HCT116 (cell line): Measurements from ENCODE around the gene PLEKHG5. TPM values are rescaled to one million over a fixed set of nuclear protein-coding genes. Genes with fewer than 3 reads are reported as not detected.

Experiments used
- ATAC-seq: fragments of 200-7000 bp; cut with Tn5 transposase; 2 replicates; pipeline ENCODE4 v1.9.1; 2020; ENCODE audit warnings: mild to moderate bottlenecking, moderate library complexity
- BruUV-seq: library from RNA; stranded (reverse); fragments of 400-500 nt; replicated peaks from 2 replicates; lab custom pipeline; 2021; lab: Mats Ljungman, UMichigan
- CTCF ChIA-PET: fragments of 300-600 bp; sonication (Branson Sonifier 250); formaldehyde crosslinking; loops from one replicate; lab custom pipeline; 2021; ENCODE audit warnings: antibody characterized with exemption; lab: Charles Lee
- POLR2A ChIA-PET: fragments of 300-600, 350-600 bp; sonication (Branson Sonifier 250); formaldehyde crosslinking; loops from one replicate; lab custom pipeline; 2021; ENCODE audit warnings: antibody characterized with exemption; lab: Charles Lee
- RAD21 ChIA-PET, 2 experiments: fragments of 300-600 bp; sonication (Branson Sonifier 250); formaldehyde crosslinking; loops; one replicate each; lab custom pipeline; 2023; ENCODE audit warnings: low total read pairs in 2 of 2; ENCODE audit not compliant: uncharacterized antibody in 2 of 2, unreplicated experiment in 2 of 2, low non-redundant PET in 1 of 2; lab: Charles Lee
- DNase-seq: peaks from one replicate; pipeline ENCODE4 v3.0.0-alpha.2; 2010; ENCODE audit warnings: low read depth, low spot score
- H2AFZ ChIP-seq: fragments of 200-600 bp; shearing (Covaris generic), sonication (generic); 2 replicates; pipeline ENCODE4 v1.6.1; 2017; ENCODE audit warnings: low read depth, mixed run types, mixed read lengths, antibody characterized with exemption, low read length; ENCODE audit not compliant: poor library complexity, severe bottlenecking
- H3K27ac ChIP-seq: 2 replicates; pipeline ENCODE4 v1.5.1; 2012; ENCODE audit warnings: low read depth, low read length
- H3K27me3 ChIP-seq: fragments of 200-600 bp; sonication (generic); 2 replicates; pipeline ENCODE4 v1.6.1; 2016; ENCODE audit warnings: mixed run types, low read length, mixed read lengths; ENCODE audit not compliant: insufficient read depth
- H3K36me3 ChIP-seq, 2 experiments: fragments of 200-500 bp in 1 of 2; fragments of 200-600 bp in 1 of 2; sonication (Bioruptor generic) in 1 of 2; sonication (generic) in 1 of 2; 2 replicates each; pipeline versions ENCODE4 v1.5.1 to v1.6.1; 2014 to 2016; ENCODE audit warnings: low read length in 2 of 2, inconsistent platforms in 1 of 2, mixed read lengths in 1 of 2, mixed run types in 1 of 2; ENCODE audit not compliant: insufficient read depth in 2 of 2, control insufficient read depth in 1 of 2
- H3K4me1 ChIP-seq, 2 experiments: fragments of 200-600 bp in 1 of 2; sonication (generic) in 1 of 2; 2 replicates each; pipeline versions ENCODE4 v1.5.1 to v1.6.1; 2012 to 2017; ENCODE audit warnings: low read length in 2 of 2, inconsistent platforms in 1 of 2, mild to moderate bottlenecking in 1 of 2, mixed read lengths in 1 of 2, mixed run types in 1 of 2, moderate library complexity in 1 of 2; ENCODE audit not compliant: insufficient read depth in 2 of 2, control insufficient read depth in 1 of 2
- H3K4me2 ChIP-seq: fragments of 200-600 bp; sonication (generic); 2 replicates; pipeline ENCODE4 v1.6.1; 2017; ENCODE audit warnings: mixed run types, low read length, mixed read lengths
- H3K4me3 ChIP-seq, 2 experiments: fragments of 200-600 bp in 1 of 2; sonication (generic) in 1 of 2; replicated peaks in 1 of 2; 2 replicates each; pipeline ENCODE4 v1.5.1; 2011 to 2016; ENCODE audit warnings: low read length in 2 of 2, control low read depth in 1 of 2, low read depth in 1 of 2, mild to moderate bottlenecking in 1 of 2, mixed read lengths in 1 of 2, mixed run types in 1 of 2
- H3K79me2 ChIP-seq: fragments of 200-600 bp; sonication (generic); 2 replicates; pipeline ENCODE4 v1.6.1; 2017; ENCODE audit warnings: mild to moderate bottlenecking, mixed run types, low read length, moderate library complexity, mixed read lengths; ENCODE audit not compliant: insufficient read depth
- H3K9ac ChIP-seq: fragments of 200-600 bp; sonication (generic); 2 replicates; pipeline ENCODE4 v1.6.1; 2016; ENCODE audit warnings: low read length, mixed read lengths
- H3K9me2 ChIP-seq: fragments of 200-600 bp; sonication (generic), shearing (Covaris generic); 2 replicates; pipeline ENCODE4 v1.6.1; 2017; ENCODE audit warnings: mixed run types, mild to moderate bottlenecking, moderate library complexity; ENCODE audit not compliant: insufficient read depth
- H3K9me3 ChIP-seq, 2 experiments: fragments of 200-500 bp in 1 of 2; fragments of 200-600 bp in 1 of 2; sonication (Bioruptor generic) in 1 of 2; sonication (generic) in 1 of 2; 2 replicates each; pipeline ENCODE4 v1.6.1; 2014 to 2017; ENCODE audit warnings: low read length in 2 of 2, mixed read lengths in 2 of 2, inconsistent platforms in 1 of 2, low read depth in 1 of 2, mild to moderate bottlenecking in 1 of 2, mixed run types in 1 of 2, moderate library complexity in 1 of 2; ENCODE audit not compliant: control insufficient read depth in 1 of 2, insufficient read depth in 1 of 2
- H4K20me1 ChIP-seq: fragments of 200-600 bp; sonication (generic), shearing (Covaris generic); 2 replicates; pipeline ENCODE4 v1.6.1; 2017; ENCODE audit warnings: mixed run types, mild to moderate bottlenecking, moderate library complexity; ENCODE audit not compliant: insufficient read depth
- CEBPB ChIP-seq: IDR thresholded peaks from 2 replicates; pipeline ENCODE4 v1.6.1; 2012; ENCODE audit warnings: low read depth
- CTCF ChIP-seq, 3 experiments: fragments of 200-600 bp in 1 of 3; sonication (generic) in 1 of 3; IDR thresholded peaks in 2 of 3; conservative IDR thresholded peaks in 1 of 3; 2 replicates each; pipeline ENCODE4 v1.5.1; 2012 to 2017; ENCODE audit warnings: low read depth in 2 of 3, low read length in 2 of 3, antibody characterized with exemption in 1 of 3, borderline replicate concordance in 1 of 3, control low read depth in 1 of 3, mild to moderate bottlenecking in 1 of 3, mixed read lengths in 1 of 3, mixed run types in 1 of 3, moderate library complexity in 1 of 3; ENCODE audit not compliant: insufficient read depth in 1 of 3
- FOSL1 ChIP-seq: IDR thresholded peaks from 2 replicates; pipeline ENCODE4 v1.6.1; 2012; ENCODE audit warnings: low read depth
- POLR2AphosphoS5 ChIP-seq: IDR thresholded peaks from 2 replicates; pipeline ENCODE4 v1.6.1; 2011; ENCODE audit warnings: mild to moderate bottlenecking, low read depth, low read length, moderate library complexity
- SP1 ChIP-seq: IDR thresholded peaks from 2 replicates; pipeline ENCODE4 v1.6.1; 2012; ENCODE audit warnings: low read depth
- TCF7L2 ChIP-seq: IDR thresholded peaks from 2 replicates; pipeline ENCODE4 v1.7.0; 2011; ENCODE audit warnings: borderline replicate concordance, inconsistent platforms; ENCODE audit not compliant: insufficient read depth, insufficient read length; ENCODE audit errors: extremely low read depth
- ZFX ChIP-seq: fragments of 450-650 bp; IDR thresholded peaks from 2 replicates; pipeline ENCODE4 v1.6.1; 2017
- intact Hi-C: fragments of 100-400 bp; cut with micrococcal nuclease; formaldehyde crosslinking; loops from 2 replicates; pipeline ENCODE4 v1.10.0; 2022
- total RNA-seq: library from RNA; stranded (reverse); gene quantifications from one replicate; pipeline ENCODE4 v1.2.1, GENCODE V29; 2021; ENCODE audit not compliant: unreplicated experiment

PLEKHG5 gene
- total RNA-seq, 1 experiment from 2014 or later = 33.0 TPM

DNA sequence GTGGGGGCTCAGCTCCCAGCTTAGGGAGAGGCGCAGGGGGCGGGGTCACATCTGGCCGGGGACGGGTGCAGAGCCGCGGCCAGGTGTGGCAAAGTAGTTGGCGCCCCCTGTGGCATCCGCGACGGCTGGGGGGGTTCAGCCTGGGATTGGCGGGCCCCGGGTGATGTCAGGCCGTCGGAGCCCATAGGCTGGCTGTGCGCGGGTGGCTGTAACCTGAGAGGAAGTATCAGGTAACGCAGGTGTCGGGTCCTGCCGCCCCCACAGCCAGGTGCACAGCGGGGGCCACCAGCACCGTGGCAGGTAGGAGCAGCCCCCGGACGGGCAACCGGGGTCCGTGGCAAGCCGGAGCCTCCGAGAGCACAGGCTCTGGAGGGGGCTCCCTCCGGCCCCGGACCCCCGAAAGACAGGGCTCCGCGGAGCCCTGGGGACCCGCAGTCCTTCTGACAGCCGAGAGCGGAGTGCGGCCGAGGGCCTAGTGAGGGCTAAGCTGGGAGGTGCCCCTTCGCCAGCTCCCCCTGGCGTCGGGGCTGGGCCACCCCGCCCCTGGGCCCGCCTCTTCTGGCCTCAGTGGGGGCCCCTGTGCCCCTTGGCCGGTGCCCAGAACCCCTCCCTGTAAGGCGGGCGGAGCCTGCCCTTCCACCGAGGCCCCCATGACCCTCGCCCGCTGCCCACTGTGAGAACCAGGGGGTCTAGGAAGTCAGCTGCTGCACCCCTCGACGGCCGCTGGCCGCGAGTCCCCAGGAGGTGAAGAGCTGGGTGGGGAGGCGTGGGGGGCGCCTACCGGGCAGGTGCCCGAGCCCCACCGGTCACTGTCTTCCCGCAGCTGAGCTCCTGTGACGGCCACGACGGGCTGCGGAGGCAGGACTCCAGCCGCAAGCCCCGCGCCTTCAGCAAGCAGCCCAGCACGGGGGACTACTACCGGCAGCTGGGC is 43.4 kb downstream of the PLEKHG5 start (continued):
- TF ChIP-seq CTCF (IDR thresholded peaks at IDR 0.05 in 2 of 3, conservative IDR thresholded peaks at IDR 0.05 in 1 of 3; ENCODE audit: borderline replicate concordance in 1 of 3, insufficient read depth in 1 of 3, low read depth in 2 of 3, low read length in 2 of 3) (peak in 1 of 3 experiments; percentile 47; a peak in 4 of 6 replicates), FOSL1 (no peak), CEBPB (no peak), TCF7L2 (peak; percentile 54)
- TF ChIP-seq, all 23 proteins: peak for 5

DNA sequence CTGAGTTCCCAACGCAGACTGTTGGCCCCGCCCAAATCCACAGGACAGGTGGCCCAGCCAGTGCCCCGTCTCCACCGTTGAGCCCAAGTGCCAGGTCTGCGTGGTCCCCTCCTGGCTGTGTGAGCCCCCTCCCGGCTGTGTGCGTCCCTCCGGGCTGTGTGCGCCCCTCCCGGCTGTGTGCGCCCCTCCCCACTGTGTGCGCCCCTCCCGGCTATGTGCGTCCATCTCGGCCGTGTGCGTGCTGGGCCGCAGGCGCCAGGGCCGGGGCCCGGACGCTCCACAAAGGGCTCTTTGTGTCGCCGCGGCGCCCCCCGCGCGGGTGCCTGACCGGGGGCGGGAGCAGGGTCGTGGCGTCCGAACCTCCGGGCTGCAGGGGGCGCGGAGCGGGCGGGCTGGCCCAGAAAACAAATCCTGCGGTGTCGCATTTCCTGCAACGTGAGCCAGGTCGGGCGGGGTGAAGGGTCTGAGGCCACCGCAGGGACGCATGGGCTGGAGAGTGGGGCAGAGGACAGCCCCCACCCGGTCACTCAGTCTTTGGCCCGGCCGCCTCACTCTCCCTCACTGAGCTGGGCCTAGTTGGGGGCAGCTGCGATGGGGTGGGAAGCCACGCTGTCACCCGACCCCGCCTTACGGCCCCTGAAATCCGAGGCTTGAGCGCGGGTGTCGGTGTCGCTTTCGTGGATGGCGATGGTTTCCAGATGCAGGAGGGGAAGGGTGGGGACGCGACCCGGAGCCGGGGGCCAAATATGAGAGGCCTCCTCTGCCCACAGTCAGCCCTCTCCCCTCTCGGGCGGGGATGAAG is 44.2 kb downstream of the PLEKHG5 start:
- no peaks in the 10 kb centered on the region for H4K20me1 ChIP-seq
- TF ChIP-seq TCF7L2 (peak; percentile 57), ZFX (peak; percentile 62), POLR2AphosphoS5 (peak; percentile 55; the same call in 1 of the 2 replicates), SP1 (no peak)
- H3K9ac ChIP-seq = peak overlapping the region; percentile 76
- H3K27me3 ChIP-seq = no peaks in the 10 kb centered on the region
- H3K4me2 ChIP-seq = peak overlapping the region; percentile 95
- CTCF ChIA-PET = interaction anchor here (1.1 to 3.1 kb wide), 11 partner anchors 9 to 1200 kb away, joined by 3 to 18 read pairs (median 4); no protein-coding TSS in a partner anchor
- POLR2A ChIA-PET = no interaction called here
- BruUV-seq = TSS peak; percentile 82
- peak overlapping the region; percentile 59 to 69 for H3K4me3 ChIP-seq
- H3K79me2 ChIP-seq = no peaks in the 10 kb centered on the region
- DNase-seq (no peak), ATAC-seq (peak; percentile 13)
- H3K36me3 ChIP-seq = no peaks in the 10 kb centered on the region
- RAD21 ChIA-PET = interaction anchor here in 1 of 2 experiments (1.0 kb wide), 1 partner anchor 10 kb away, joined by 3 read pairs; no protein-coding TSS in a partner anchor
- no peaks in the 10 kb centered on the region for H3K9me3 ChIP-seq
- H3K4me1 ChIP-seq = peaks cover 16 to 57% of the 10 kb centered on the region in 2 experiments
- no peak overlapping the region for H2AFZ ChIP-seq
- no peaks in the 10 kb centered on the region for H3K9me2 ChIP-seq
- intact Hi-C loops = loop anchor here (10.0 kb wide), 1 partner anchor 768 kb away; no protein-coding TSS in a partner anchor
- H3K27ac ChIP-seq = peak overlapping the region; percentile 98
